NCI-H460 (cell line): ENCODE measurements around the gene PGM2. TPM values are rescaled to one million over a fixed set of nuclear protein-coding genes. Genes with fewer than 3 reads are reported as not detected.

Source experiments
- DNase-seq: peaks from one replicate; pipeline ENCODE4 v3.0.0-alpha.2; 2016; ENCODE audit warnings: low read depth; ENCODE audit errors: extremely low read depth
- total RNA-seq: library from RNA; depleted of rRNA; stranded (reverse); fragments of >200 nt; shearing (Covaris generic); gene quantifications from 2 replicates; pipeline ENCODE4 v1.2.3, GENCODE V29; 2014; rRNA removed

Gene PGM2
- total RNA-seq, 1 experiment from 2014 or later = 27.8 TPM

DNA sequence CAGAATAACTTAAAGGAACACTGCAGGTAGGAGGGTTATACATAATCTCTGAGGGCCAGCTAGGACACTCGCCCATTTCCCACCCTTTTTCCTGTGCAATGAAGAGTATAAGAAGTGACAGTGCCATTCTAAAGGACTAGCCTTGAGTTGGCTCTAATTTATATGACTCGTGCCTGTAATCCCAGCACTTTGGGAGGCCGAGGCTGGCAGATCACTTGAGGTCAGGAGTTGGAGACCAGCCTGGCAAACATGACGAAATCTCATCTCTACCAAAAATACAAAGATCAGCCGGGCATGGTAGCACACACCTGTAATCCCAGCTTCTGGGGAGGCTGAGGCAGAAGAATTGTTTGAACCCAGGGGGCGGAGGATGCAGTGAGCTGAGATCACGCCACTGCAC lies 68.8 kb downstream of the PGM2 start:
- DNase-seq = no peak

DNA sequence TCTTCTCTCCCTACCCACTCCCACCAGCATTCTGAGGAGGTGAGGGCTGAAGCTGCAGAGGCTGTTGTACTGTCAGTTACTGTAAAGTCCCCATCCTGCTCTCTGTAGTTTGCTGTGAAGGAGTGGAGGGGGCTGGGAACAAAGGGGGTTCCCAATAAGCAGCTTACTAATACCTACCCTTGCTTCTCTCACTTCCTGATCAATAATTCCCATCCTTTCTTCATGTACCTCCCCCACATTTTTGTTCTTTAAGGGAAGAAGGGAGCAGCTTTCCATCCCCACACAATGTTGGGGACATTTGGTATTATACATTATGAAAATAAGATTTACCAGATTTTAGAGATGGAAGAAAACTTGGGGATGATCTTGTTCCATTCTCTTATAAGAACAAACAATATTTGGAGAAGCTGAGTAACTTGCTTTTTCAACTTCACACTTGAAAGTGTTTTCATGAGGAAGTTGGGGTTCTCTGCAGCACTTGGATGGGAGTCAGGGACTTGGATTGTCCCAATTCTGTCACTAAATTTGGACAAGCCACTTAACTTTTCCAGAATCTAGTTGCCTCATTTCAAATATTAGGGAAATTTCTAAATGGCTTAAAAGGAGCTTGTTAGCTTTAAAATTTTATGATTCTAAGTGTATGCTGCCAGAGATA lies 69.8 kb downstream of the PGM2 start:
- no peak for DNase-seq

DNA sequence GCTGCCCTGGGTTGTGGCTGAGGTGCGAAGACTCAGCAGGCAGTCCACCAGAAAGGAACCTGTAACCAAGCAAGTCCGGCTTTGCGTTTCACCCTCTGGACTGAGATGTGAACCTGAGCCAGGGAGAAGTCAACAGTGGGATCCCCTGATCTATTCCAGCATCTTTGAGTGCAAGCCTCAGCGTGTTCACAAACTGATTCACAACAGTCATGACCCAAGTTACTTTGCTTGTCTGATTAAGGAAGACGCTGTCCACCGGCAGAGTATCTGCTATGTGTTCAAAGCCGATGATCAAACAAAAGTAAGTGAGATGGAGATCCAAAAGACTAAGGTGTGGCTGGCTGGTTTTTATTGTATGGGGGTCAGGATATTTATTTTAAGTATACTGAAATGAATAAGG lies 75.7 kb downstream of the PGM2 start:
- no peak for DNase-seq

DNA sequence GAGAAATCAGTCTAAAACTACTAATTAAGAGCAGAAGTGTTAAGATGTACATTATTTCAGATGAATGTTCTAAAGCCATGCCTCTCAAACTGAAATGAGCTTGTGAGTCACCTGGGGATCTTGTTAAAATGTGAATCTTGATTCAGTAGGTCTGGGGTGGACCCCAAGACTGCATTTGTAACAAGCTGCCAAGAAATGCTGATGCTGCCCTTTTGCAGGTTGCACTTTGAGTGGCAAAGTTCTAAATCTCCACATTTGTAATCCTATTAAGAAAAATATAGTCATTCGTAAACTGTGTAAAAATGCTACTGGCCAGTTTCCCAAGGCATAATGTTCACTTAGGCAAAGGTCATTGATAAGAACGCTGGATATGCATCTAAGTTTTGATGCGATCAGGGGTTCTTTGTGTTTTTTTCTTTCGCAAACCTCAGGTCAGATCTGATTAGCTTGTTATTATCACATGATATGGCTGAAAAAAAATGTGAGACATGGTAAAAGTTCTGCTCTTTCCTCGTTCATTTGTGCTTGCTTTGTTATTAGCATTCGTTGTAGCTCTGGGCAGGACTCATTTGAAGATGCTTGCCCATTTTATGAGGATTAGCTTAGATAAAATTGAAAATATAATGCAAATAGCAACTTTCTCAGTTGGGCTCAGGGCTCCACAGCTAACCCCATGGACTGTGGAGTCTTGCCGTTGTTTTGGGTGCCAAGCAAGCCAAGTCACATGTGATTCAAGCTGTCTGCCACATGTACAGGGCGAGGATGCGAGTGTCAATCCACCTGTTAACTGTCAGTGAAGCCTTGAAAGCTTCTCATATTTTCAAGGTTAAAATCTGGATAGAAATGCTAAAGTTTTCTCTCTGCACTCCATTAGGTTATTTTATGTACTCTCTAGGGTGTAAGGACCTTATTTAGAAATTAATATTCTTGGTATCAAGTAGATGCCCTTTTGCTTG lies 76.5 kb downstream of the PGM2 start:
- no peak for DNase-seq

DNA sequence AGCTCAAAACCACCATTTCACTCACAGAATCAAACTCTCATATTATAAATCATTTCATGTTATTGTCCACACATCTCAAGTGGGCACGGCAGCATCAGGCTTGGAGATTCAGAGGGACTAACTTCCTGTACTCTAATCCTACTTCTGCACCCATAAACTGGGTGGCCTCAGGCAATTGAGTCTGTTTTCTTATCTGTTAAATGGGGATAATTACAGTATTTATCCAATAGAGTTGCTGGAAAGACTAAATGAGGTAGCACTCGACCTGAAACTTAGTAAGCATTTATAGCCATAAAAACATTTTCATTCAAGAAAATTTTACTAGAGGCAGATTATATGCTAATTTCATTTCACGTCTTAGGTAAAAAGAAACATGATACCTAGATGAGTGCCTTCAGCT lies 77.4 kb downstream of the PGM2 start:
- DNase-seq = no peak

DNA sequence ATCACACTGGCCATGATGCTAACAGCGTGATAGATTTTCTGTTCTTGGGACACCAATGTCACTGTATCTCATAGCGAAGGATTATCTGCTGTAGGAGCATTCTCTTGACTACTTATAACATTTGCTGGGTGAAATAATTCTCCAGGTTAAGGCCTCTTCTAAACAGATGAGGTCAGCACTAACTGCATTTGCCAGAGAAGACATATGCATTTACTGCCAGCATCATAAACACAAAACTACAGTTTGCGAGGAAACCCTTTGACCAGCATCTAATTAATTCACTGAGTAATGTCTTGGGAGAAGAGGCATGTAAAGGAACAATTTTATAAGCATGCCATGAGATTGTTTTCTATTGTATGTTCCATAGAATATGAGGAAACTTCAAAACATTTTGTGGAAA lies 78.3 kb downstream of the PGM2 start:
- no peak for DNase-seq

DNA sequence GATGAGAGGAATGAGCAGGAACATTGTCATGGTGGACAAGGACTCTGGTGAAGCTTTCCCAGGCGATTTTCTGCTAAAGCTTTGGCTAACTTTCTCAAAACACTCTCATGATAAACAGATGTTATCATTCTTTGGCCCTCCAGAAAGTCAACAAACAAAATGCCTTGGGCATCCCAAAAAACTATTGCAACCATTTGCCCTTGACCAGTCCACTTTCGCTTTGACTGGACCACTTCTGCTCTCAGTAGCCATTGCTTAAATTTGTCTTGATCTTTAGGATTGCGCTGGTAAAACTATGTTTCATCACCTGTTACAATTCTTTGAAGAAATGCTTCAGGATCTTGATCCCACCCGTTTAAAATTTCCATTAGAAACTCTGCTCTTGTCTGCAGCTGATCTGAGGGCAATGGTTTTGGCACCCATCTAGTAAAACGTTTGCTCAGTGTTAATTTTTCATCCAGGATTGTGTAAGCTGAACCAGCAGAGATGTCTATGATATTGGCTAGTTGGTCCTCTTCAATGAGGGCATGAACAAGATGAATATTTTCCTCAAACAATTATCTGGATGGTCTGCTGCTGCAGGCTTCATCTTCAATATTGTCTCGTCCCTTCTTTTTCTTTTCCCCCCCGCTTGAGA lies 79.2 kb downstream of the PGM2 start:
- DNase-seq = no peak

DNA sequence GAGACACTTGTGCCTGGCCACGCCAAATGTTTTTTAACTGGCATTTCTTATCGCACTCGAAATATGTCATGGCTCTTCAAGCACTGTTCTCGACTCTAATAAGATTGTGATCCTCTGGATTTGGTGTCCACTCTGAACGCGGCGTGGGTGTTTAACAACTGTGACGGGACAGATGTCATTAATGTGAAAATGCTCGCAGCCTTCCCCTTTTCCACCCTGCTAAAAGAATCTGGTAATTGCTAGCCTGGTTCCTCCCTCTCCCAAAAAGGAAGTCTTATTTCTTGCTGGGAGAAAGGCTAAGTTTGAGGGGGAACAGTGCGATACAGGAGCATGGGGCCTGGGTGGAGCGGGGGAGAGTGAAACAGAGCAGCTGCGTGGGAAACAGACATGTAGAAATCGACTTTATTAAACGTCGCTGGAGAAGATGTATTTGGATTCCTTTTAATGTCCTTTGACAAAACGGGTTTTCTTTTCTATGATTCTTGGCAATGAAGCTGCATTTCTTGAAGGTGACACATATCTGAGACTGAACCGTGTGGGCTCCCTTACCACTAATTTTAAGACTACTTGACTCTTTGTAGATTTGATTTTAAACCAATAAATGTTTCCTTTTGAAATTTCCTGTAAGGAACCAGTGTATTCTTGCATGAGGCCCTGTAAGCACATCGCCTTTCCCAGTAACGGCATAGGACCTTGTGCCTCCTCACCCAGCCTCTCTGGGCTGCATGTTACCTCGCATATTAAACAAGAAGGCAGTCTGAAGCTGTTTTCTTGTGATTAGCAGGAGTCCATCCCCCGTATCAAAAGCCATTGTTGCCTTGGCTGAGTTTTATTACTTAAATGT lies 82.2 kb downstream of the PGM2 start:
- DNase-seq = no peak

DNA sequence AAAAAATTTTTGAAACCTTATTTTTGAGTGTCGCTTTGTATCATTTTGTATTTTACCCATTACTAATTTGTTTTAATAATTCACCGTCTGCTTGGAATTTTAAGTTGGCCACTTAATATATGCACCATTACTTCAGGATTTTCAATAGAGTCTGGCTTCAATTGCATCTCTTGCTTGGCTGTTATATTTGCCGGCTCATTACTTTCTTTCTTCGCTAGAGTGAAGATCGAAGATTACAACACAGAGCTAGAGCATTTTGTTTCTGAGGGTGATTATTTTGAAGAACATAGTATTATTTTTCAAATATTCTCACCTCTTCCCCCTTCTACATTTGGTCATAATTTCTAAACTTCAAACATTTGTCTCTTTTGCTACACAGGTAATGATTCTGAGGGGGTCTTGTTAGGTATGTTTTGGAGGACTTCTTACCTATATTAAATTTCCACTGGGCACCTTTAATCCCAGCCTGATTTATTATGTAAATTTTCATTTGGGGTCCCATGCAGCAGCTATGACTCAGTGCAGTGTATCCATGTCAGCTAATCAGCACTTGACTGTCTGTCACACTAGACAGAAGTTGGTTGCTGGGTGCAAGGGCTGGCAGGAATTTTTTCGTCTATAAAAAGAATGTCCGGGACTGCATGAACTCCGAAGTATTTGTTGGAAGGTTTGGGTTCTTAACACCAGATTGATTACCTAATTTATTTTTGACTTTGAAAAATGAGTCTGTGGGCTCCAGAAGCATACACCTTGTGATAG lies 83.0 kb downstream of the PGM2 start:
- DNase-seq = no peak

DNA sequence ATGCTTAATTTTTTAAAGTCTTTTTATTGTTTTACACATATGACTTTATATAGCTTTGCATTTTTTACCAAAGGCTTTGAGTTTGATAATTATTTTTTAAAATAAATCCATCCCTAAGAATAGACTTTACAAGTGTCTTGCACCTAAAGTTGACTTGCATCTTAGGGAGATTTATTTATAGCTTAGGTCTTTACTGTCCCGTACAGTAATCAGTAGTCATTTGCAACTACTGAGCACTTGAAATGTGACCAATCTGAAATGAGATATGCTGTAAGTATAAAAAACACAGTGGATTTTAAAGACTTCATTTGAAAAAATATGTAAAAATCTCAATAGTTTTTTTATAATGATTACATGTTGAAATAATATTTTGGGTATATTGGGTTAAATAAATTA lies 83.6 kb downstream of the PGM2 start:
- DNase-seq = no peak

Other genes with a start within 250 kb of the PGM2 start
- 19.0 and 21.7 TPM in 2 replicates for gene RELL1, start 140.3 kb upstream of the PGM2 start, total RNA-seq
- 38.1 and 43.0 TPM in 2 replicates for gene TBC1D1, start 64.4 kb downstream of the PGM2 start, total RNA-seq
- not detected in 2 replicates for gene PTTG2, start 133.7 kb downstream of the PGM2 start, total RNA-seq